D721Med (cell line): Measurements from ENCODE around the gene UXS1.

ENCODE experiments used
- DNase-seq: peaks from one replicate; pipeline ENCODE4 v3.0.0; 2011; ENCODE audit warnings: low spot score; ENCODE audit not compliant: insufficient read length
- FAIRE-seq: peaks from 2 replicates; lab custom pipeline; 2011; peaks lifted over from hg19 to GRCh38; lab: Jason Lieb, UNC
- CTCF ChIP-seq: IDR thresholded peaks from 2 replicates; pipeline ENCODE4 v1.5.1; 2012; ENCODE audit warnings: mild to moderate bottlenecking, control low read depth; ENCODE audit not compliant: insufficient read depth; ENCODE audit errors: missing control alignments

Gene UXS1

GRCh38 chr2:106167067-106167466 lies 27.0 kb downstream of the UXS1 start:
- DNase-seq, result no peak
- TF ChIP-seq CTCF, result no peak
- no peak for FAIRE-seq

GRCh38 chr2:106165561-106165960 lies 28.5 kb downstream of the UXS1 start:
- DNase-seq, result no peak
- no peak for FAIRE-seq
- no peak for TF ChIP-seq CTCF

DNA sequence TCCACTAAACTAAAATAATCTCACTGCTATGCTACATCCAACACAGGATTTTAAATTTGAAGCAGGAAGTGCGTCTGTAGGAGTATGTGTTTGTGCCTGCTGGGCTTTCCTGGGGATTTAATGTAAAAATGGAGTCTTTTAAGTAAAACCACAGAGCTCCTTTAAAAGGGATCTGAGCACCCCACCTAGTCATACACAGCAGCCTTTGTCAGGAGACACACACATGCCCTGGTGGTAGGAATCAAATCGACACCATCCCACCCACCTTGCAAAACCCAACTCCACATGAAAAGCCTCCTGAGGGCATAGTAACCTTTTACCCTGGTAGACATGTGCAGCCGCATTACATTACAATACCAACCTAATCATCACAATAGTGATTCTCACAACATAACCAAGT lies 29.1 kb downstream of the UXS1 start:
- DNase-seq (no peak), FAIRE-seq (no peak)
- no peak for TF ChIP-seq CTCF

GRCh38 chr2:106163948-106164545 lies 30.1 kb downstream of the UXS1 start:
- no peak for TF ChIP-seq CTCF
- FAIRE-seq, result no peak
- no peak for DNase-seq

DNA sequence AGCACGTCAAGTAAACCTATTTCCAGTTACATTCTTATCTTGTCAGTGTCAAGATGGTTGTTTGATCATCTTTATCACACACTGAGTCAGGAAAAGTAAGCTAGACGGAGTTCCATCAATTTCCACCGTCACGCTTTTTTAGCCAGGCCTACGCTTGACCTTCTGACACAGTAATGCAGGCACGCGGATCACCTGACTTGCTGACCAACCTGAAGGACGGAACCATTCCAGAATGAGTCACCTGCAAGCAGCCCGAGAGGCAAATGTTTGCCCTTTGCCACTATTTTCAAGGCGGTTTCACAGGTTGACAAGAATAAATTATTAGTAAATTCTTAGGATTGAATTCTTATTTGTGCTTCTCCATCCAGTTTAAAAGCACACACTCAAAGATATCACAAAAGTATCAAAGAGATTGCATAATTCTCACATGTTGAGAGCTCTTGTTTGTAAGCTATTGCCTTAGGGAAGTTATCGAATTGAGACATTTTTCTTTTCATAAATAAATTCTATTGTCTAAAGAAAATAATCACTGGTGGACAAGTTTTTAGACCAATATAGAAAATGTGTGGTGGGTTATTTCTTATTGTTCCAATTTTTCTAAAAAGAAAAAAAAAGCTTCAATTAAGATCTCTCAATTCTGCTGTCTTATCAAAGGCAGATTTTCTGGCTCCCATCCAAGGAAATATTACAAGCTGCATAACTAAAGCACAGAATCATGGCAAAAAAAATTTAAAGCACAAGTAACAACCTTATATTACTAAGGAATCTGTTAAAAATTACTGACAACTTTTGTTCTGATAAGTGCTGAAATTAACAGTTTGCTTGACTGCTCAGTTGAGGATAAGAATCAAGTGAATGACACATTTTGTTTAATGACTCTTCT lies 31.9 kb downstream of the UXS1 start:
- DNase-seq, result no peak
- TF ChIP-seq CTCF, result no peak
- FAIRE-seq, result no peak

GRCh38 chr2:106161341-106161740 lies 32.8 kb downstream of the UXS1 start:
- no peak for TF ChIP-seq CTCF
- DNase-seq (no peak), FAIRE-seq (no peak)

- FAIRE-seq (no peak), DNase-seq (no peak)
Measured at GRCh38 chr2:106160786-106161261, 33.3 kb downstream of the UXS1 start.

More at GRCh38 chr2:106160786-106161261, 33.3 kb downstream of the UXS1 start:
- TF ChIP-seq CTCF, result no peak
